Measurements from ENCODE around the gene MISFA. TPM values are rescaled to one million over a fixed set of nuclear protein-coding genes. Genes with fewer than 3 reads are reported as not detected.
A peak's percentile ranks its signal among the peaks of the same experiment; 100 is the strongest.
"Not testable (repeated sequence)": the region's sequence is repeated elsewhere in the genome, so short reads cannot be mapped to it uniquely, and the experiment has no call there.

The MISFA gene
- total RNA-seq, 1 donor = under 0.01 TPM

DNA sequence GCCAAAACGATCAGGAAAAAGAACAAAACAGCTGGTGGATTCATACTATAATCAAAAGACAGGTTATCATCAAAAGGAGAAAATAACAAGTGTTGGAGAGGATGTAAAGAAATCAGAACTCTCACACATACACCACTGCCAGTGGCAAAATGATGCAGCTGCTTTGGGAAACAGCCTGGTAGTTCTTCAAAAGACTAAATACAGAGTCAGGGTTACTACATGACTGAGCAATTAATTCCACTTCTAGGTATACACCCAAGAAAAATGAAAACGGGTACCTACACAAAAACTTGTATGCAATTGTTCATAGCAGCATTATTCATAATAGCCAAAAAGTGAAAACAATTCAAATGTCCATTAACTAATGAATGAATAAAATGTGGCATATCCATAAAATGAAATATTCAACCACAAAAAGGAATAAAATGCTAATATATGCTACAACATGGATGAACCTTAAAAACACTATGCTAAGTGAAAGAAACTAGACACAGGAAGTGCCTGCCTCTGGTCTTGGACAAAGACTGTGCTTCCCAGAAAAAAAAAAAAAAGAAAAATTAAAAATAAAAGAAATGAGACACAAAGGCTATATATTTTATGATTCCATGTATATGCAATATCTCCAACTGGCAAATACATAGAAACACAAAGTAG is 19.3 kb upstream of the MISFA start:
- H3K79me2 ChIP-seq (ENCODE audit: insufficient read depth, low read length) = peaks cover 25% of the 10 kb centered on the region
- H3K9me3 ChIP-seq (ENCODE audit: low read depth, low read length) = no peaks in the 10 kb centered on the region

DNA sequence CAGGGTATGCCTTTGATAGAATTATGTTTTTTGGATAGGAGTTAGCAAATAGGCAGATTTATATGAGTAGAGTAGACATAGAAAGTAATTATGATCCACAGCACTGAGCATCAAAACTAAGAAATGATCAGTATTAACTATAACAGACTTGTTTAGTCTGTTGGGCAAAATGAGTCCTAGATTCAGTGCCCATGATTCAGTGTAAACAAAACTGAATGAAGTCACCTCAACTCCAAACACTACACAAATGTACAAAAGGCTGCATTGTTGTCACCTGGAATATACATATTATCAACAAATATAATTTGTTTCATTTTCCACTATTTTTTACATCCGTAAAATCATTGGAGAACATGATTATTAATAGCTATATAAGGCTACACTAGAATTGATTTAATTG is 17.8 kb upstream of the MISFA start:
- H3K27ac ChIP-seq (ENCODE audit: low read depth, low read length) = no peak overlapping the region
- no peak overlapping the region for H3K4me3 ChIP-seq (ENCODE audit: insufficient read depth, low read length)
- peaks cover 9% of the 10 kb centered on the region for H3K36me3 ChIP-seq (ENCODE audit: insufficient read depth, low read length)
- TF ChIP-seq, protein P1, sequence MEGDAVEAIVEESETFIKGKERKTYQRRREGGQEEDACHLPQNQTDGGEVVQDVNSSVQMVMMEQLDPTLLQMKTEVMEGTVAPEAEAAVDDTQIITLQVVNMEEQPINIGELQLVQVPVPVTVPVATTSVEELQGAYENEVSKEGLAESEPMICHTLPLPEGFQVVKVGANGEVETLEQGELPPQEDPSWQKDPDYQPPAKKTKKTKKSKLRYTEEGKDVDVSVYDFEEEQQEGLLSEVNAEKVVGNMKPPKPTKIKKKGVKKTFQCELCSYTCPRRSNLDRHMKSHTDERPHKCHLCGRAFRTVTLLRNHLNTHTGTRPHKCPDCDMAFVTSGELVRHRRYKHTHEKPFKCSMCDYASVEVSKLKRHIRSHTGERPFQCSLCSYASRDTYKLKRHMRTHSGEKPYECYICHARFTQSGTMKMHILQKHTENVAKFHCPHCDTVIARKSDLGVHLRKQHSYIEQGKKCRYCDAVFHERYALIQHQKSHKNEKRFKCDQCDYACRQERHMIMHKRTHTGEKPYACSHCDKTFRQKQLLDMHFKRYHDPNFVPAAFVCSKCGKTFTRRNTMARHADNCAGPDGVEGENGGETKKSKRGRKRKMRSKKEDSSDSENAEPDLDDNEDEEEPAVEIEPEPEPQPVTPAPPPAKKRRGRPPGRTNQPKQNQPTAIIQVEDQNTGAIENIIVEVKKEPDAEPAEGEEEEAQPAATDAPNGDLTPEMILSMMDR (IDR thresholded peaks at IDR 0.05; ENCODE audit: extremely low read depth, low read depth, low read length) = no peak
- no peaks in the 10 kb centered on the region for H3K9me3 ChIP-seq (ENCODE audit: low read depth, low read length)
- H2AFZ ChIP-seq (ENCODE audit: low read length) = no peak overlapping the region
- H3K79me2 ChIP-seq (ENCODE audit: insufficient read depth, low read length) = peaks cover 34% of the 10 kb centered on the region
- H3K4me1 ChIP-seq (ENCODE audit: insufficient read depth, low read length) = no peaks in the 10 kb centered on the region
- H3K4me2 ChIP-seq (ENCODE audit: insufficient read depth, low read length) = no peak overlapping the region
- DNase-seq (ENCODE audit: insufficient read length, low spot score, missing footprints) = no peak
- no peaks in the 10 kb centered on the region for H4K20me1 ChIP-seq (ENCODE audit: insufficient read depth, low read length)
- H3K27me3 ChIP-seq (ENCODE audit: insufficient read depth, low read length) = no peaks in the 10 kb centered on the region

More for the DNA sequence above, 19.3 kb upstream of the MISFA start:
- Histone ChIP-seq H3K27me3 (ENCODE audit: insufficient read depth, low read length) (no peaks in the 10 kb centered on the region), H4K20me1 (ENCODE audit: insufficient read depth, low read length) (no peaks in the 10 kb centered on the region), H3K27ac (ENCODE audit: low read depth, low read length) (no peak overlapping the region), H3K4me1 (ENCODE audit: insufficient read depth, low read length) (no peaks in the 10 kb centered on the region), H3K4me2 (ENCODE audit: insufficient read depth, low read length) (no peak overlapping the region), H3K4me3 (ENCODE audit: insufficient read depth, low read length) (no peak overlapping the region), H3K36me3 (ENCODE audit: insufficient read depth, low read length) (peaks cover 13% of the 10 kb centered on the region), H2AFZ (ENCODE audit: low read length) (no peak overlapping the region)
- TF ChIP-seq, protein P1 (IDR thresholded peaks at IDR 0.05; ENCODE audit: extremely low read depth, low read depth, low read length) = no peak
- DNase-seq (ENCODE audit: insufficient read length, low spot score, missing footprints) = no peak

DNA sequence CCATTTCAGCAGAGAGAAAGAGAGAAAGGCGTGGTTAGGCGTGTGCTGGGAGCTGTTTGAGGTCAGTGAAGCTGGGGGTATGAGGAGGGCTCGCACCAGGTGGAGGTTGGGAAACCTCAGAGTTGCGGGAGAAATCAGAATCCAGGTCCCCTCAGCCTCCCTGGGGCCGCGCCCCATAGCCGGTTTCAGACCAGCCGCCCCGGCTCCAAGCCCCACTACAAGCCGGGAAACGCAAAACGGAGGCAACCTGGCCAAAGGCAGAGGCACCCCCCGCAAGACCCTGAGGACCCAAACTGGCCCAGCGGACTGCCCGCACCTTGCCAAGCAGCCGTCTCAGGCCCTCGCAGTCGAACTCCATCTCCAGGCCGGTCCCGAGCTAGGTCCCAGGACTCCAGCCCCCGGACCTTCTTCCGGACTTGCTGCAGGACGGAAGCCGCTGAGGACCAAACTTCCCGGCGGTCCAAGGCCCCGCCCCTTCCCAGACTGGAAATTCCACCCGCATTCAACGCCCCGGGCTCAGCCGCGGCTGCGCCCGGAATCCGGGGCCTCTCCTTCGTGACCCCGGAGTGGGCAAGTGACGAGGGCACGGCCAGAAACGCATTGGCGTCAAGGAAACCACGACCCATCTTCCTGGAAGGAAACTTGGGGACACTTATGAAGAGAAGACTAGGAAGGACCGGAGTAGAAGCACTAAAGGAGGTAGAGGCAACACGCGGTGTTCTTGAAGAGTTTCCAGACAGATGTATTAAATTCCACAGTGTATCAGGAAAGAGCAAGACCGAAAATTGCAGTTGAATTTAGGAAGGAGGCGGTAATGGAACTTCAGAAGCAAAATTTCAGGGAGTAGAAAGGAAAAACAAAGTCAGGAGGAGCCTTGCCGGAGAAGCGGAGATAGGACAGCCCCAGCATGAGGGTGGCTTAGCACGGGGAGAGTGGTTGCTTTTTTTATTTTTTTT is 11.0 kb upstream of the MISFA start, which contains the start of gene UEVLD:
Gene UEVLD (minus strand): TSS at position 438 of the 956 bp plus-strand sequence. CDS start 80 bp downstream, at position 358.
- DNase-seq (ENCODE audit: insufficient read length, low spot score, missing footprints) = peak; percentile 98
- peak within 1 kb of the TSS; percentile 96 for H3K4me2 ChIP-seq (ENCODE audit: insufficient read depth, low read length)
- peaks cover 4% of the 10 kb centered on the region for H3K36me3 ChIP-seq (ENCODE audit: insufficient read depth, low read length)
- H3K27ac ChIP-seq (ENCODE audit: low read depth, low read length) = peak within 1 kb of the TSS; percentile 92
- H3K4me1 ChIP-seq (ENCODE audit: insufficient read depth, low read length) = peaks cover 17% of the 10 kb centered on the region
- H3K27me3 ChIP-seq (ENCODE audit: insufficient read depth, low read length) = no peaks in the 10 kb centered on the region
- no peaks in the 10 kb centered on the region for H4K20me1 ChIP-seq (ENCODE audit: insufficient read depth, low read length)
- TF ChIP-seq, protein P1 (IDR thresholded peaks at IDR 0.05; ENCODE audit: extremely low read depth, low read depth, low read length) = no peak
- H2AFZ ChIP-seq (ENCODE audit: low read length) = peak within 1 kb of the TSS; percentile 99
- H3K9me3 ChIP-seq (ENCODE audit: low read depth, low read length) = no peaks in the 10 kb centered on the region
- peaks cover 79% of the 10 kb centered on the region for H3K79me2 ChIP-seq (ENCODE audit: insufficient read depth, low read length)
- peak within 1 kb of the TSS; percentile 97 for H3K4me3 ChIP-seq (ENCODE audit: insufficient read depth, low read length)

DNA sequence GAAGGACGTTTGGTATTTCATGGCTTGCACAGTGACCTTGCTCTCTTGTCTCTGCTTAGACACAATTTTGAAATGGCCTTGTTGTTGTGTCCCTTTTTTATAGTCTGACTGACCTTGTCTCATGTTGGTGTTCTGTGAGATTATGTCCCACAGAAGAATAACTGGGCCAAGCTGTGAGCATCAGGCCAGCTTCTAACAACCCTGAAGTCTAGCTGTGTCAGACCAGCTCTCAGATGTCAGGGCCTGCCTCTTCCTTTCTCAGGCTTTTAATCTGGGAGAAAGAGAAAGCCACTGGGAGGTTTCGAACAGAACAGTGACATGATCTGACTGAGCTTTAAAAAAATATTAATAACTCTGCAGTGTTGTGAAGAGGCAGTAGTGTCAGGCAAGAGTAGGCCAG is 9.0 kb upstream of the MISFA start:
- H3K4me2 ChIP-seq (ENCODE audit: insufficient read depth, low read length) = peak overlapping the region; percentile 96

DNA sequence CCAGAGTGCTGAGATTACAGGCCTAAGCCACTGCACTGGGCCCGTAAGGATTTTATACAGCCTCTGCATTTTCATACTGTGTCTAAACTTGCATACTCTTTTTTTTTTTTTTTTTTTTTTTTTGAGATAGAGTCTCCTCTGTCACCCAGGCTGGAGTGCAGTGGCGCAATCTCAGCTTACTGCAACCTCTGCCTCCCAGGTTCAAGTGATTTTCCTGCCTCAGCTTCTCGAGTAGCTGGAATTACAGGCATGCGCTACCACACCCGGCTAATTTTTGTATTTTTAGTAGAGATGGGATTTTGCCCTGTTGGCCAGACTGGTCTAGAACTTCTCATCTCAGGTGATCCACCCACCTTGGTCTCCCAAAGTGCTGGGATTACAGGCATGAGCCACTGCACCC is 5.5 kb upstream of the MISFA start:
- not testable (repeated sequence) for H3K27me3 ChIP-seq (ENCODE audit: insufficient read depth, low read length); H2AFZ ChIP-seq (ENCODE audit: low read length); H3K4me2 ChIP-seq (ENCODE audit: insufficient read depth, low read length); DNase-seq (ENCODE audit: insufficient read length, low spot score, missing footprints); H3K4me3 ChIP-seq (ENCODE audit: insufficient read depth, low read length); H4K20me1 ChIP-seq (ENCODE audit: insufficient read depth, low read length); H3K9me3 ChIP-seq (ENCODE audit: low read depth, low read length); H3K27ac ChIP-seq (ENCODE audit: low read depth, low read length)
- H3K36me3 ChIP-seq (ENCODE audit: insufficient read depth, low read length) = peaks cover 11% of the 10 kb centered on the region
- H3K4me1 ChIP-seq (ENCODE audit: insufficient read depth, low read length) = peaks cover 17% of the 10 kb centered on the region
- peaks cover 45% of the 10 kb centered on the region for H3K79me2 ChIP-seq (ENCODE audit: insufficient read depth, low read length)

More for the DNA sequence above, 9.0 kb upstream of the MISFA start:
- Histone ChIP-seq H4K20me1 (ENCODE audit: insufficient read depth, low read length) (no peaks in the 10 kb centered on the region), H2AFZ (ENCODE audit: low read length) (peak overlapping the region; percentile 11), H3K79me2 (ENCODE audit: insufficient read depth, low read length) (peaks cover 73% of the 10 kb centered on the region), H3K36me3 (ENCODE audit: insufficient read depth, low read length) (peaks cover 1% of the 10 kb centered on the region), H3K9me3 (ENCODE audit: low read depth, low read length) (no peaks in the 10 kb centered on the region), H3K27me3 (ENCODE audit: insufficient read depth, low read length) (no peaks in the 10 kb centered on the region), H3K4me3 (ENCODE audit: insufficient read depth, low read length) (no peak overlapping the region), H3K27ac (ENCODE audit: low read depth, low read length) (no peak overlapping the region), H3K4me1 (ENCODE audit: insufficient read depth, low read length) (peaks cover 17% of the 10 kb centered on the region)
- DNase-seq (ENCODE audit: insufficient read length, low spot score, missing footprints) = peak; percentile 57
- TF ChIP-seq, protein P1 (IDR thresholded peaks at IDR 0.05; ENCODE audit: extremely low read depth, low read depth, low read length) = no peak
